Panc1 (cell line): ENCODE measurements around the gene HYAL3. TPM values are rescaled to one million over a fixed set of nuclear protein-coding genes. Genes with fewer than 3 reads are reported as not detected.

Source experiments
- ATAC-seq: fragments of 200-7000 bp; cut with Tn5 transposase; 2 replicates; pipeline ENCODE4 v1.9.1; 2020; ENCODE audit warnings: mild to moderate bottlenecking, moderate library complexity
- BruUV-seq: library from RNA; stranded (reverse); fragments of 400-500 nt; replicated peaks from 2 replicates; lab custom pipeline; 2021; lab: Mats Ljungman, UMichigan
- CTCF ChIA-PET: fragments of 300-600 bp; sonication (Branson Sonifier 250); formaldehyde crosslinking; loops from one replicate; lab custom pipeline; 2022; ENCODE audit warnings: antibody characterized with exemption; lab: Charles Lee
- POLR2A ChIA-PET: fragments of 300-600 bp; sonication (Branson Sonifier 250); formaldehyde crosslinking; loops from one replicate; lab custom pipeline; 2022; ENCODE audit warnings: antibody characterized with exemption; lab: Charles Lee
- DNase-seq: peaks from one replicate; pipeline ENCODE4 v3.0.0-alpha.2; 2010; ENCODE audit warnings: low read depth, low spot score
- H3K27ac ChIP-seq: 2 replicates; pipeline ENCODE4 v1.5.1; 2011; ENCODE audit warnings: mild to moderate bottlenecking, low read length, inconsistent platforms
- H3K27me3 ChIP-seq: fragments of 200-500 bp; sonication (Bioruptor generic); 2 replicates; pipeline ENCODE4 v1.6.0; 2014; ENCODE audit warnings: low read length, inconsistent platforms; ENCODE audit not compliant: control insufficient read depth, insufficient read depth
- H3K36me3 ChIP-seq: fragments of 200-500 bp; sonication (Bioruptor generic); 2 replicates; pipeline ENCODE4 v1.5.1; 2014; ENCODE audit warnings: inconsistent platforms, mild to moderate bottlenecking, low read length, moderate library complexity; ENCODE audit not compliant: control insufficient read depth, insufficient read depth
- H3K4me1 ChIP-seq: 2 replicates; pipeline ENCODE4 v1.5.1; 2011; ENCODE audit warnings: inconsistent platforms, mild to moderate bottlenecking, low read length, moderate library complexity; ENCODE audit not compliant: control insufficient read depth, insufficient read depth
- H3K4me3 ChIP-seq, 2 experiments: 2 replicates each; pipeline ENCODE4 v1.5.1; 2011 to 2012; ENCODE audit warnings: low read depth in 2 of 2, low read length in 2 of 2, mild to moderate bottlenecking in 2 of 2, inconsistent platforms in 1 of 2, moderate library complexity in 1 of 2
- H3K9me3 ChIP-seq: fragments of 200-500 bp; sonication (Bioruptor generic); 2 replicates; pipeline ENCODE4 v1.5.1; 2014; ENCODE audit warnings: low read depth, mild to moderate bottlenecking, inconsistent platforms, low read length, moderate library complexity; ENCODE audit not compliant: control insufficient read depth, insufficient read depth
- POLR2AphosphoS5 ChIP-seq: IDR thresholded peaks from 2 replicates; pipeline ENCODE4 v1.6.1; 2012; ENCODE audit warnings: mild to moderate bottlenecking, low read depth, low read length, moderate library complexity
- SIN3A ChIP-seq: IDR thresholded peaks from 2 replicates; pipeline ENCODE4 v1.6.1; 2012; ENCODE audit warnings: low read depth, mild to moderate bottlenecking, low read length, moderate library complexity, borderline replicate concordance; ENCODE audit not compliant: insufficient read depth
- TCF7L2 ChIP-seq: IDR thresholded peaks from 2 replicates; pipeline ENCODE4 v1.6.1; 2011; ENCODE audit warnings: mild to moderate bottlenecking, low read depth, low read length, inconsistent platforms
- in situ Hi-C: cut with HindIII; loops from 2 replicates; pipeline ENCODE4 v1.10.0; 2016; ENCODE audit warnings: low sequenced_read_pairs, low pct_unique_long_range_greater_than_20kb
- intact Hi-C: fragments of 100-400 bp; cut with micrococcal nuclease; formaldehyde crosslinking; loops from one replicate; pipeline ENCODE4 v1.10.0; 2022; ENCODE audit not compliant: unreplicated experiment
- total RNA-seq: library from RNA; stranded (reverse); gene quantifications from one replicate; pipeline ENCODE4 v1.2.1, GENCODE V29; 2021; ENCODE audit not compliant: unreplicated experiment
- TF ChIP-seq, protein P1 (sequence below), 2 experiments: IDR thresholded peaks; 2 replicates each; pipeline ENCODE4 v1.6.1; 2011 to 2012; ENCODE audit warnings: low read depth in 2 of 2, control low read depth in 1 of 2, low read length in 1 of 2, mild to moderate bottlenecking in 1 of 2, moderate library complexity in 1 of 2; ENCODE audit not compliant: insufficient read depth in 1 of 2
- TF ChIP-seq, protein P2 (sequence below): fragments of 450-650 bp; IDR thresholded peaks from 2 replicates; pipeline ENCODE4 v1.5.1; 2017; ENCODE audit warnings: mild to moderate bottlenecking

Gene HYAL3
- total RNA-seq, 1 experiment from 2014 or later, result 3.9 TPM

DNA sequence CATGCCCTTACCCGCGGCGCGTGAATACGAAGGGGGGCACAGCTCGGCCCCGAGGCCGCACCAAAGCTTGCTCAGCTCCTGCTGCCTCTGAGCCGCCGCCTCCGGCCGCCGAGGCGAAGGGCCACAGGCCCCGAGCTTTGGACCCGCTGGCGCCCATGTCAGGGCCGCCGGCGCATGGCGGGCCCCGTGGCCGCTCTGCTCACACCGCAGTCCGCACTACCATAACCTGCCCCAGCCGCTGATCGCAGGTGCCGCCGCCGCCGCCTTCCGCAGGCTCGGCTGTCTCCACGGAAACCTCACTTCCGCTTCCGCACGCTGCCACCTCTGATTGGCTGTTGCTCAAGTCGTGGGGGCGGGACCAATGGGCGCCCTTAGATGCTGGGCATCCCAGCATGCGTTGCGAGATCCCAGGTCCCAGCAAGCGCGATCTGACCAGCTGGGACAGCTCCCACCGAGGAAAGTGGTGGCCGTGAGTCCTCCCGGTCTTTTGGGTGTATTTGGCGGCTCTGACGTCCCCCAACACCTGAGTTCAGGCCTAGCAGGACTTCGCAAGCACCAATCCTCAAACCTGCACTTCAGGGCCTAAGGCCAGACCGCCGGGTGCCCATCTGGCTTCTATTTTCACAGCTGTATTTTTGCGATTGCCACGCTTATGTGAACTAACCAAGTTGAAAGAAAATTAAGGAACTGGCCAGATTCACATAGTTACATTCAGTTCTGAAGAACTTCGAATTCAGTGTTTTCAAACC, 28.9 kb upstream of the HYAL3 start, which contains the start of gene TUSC2:
TSS of gene TUSC2 (minus strand) at position 281 of the 749 bp plus-strand sequence. CDS start at position 157, 124 bp downstream.
- Histone ChIP-seq H3K27me3 (no peaks in the 10 kb centered on the region), H3K4me3 (peak within 1 kb of the TSS; percentile 87 to 89), H3K27ac (peak within 1 kb of the TSS; percentile 89), H3K4me1 (peaks cover 16% of the 10 kb centered on the region), H3K9me3 (no peaks in the 10 kb centered on the region), H3K36me3 (peaks cover 11% of the 10 kb centered on the region)
- ATAC-seq (peak; percentile 92), DNase-seq (no peak)
- TF ChIP-seq TCF7L2 (0 out of 2 replicates have a peak, but pooled peaks have one; percentile 41), POLR2AphosphoS5 (peak; percentile 73), SIN3A (peak; percentile 37; the same call in 1 of the 2 replicates)
- TF ChIP-seq, protein P1, sequence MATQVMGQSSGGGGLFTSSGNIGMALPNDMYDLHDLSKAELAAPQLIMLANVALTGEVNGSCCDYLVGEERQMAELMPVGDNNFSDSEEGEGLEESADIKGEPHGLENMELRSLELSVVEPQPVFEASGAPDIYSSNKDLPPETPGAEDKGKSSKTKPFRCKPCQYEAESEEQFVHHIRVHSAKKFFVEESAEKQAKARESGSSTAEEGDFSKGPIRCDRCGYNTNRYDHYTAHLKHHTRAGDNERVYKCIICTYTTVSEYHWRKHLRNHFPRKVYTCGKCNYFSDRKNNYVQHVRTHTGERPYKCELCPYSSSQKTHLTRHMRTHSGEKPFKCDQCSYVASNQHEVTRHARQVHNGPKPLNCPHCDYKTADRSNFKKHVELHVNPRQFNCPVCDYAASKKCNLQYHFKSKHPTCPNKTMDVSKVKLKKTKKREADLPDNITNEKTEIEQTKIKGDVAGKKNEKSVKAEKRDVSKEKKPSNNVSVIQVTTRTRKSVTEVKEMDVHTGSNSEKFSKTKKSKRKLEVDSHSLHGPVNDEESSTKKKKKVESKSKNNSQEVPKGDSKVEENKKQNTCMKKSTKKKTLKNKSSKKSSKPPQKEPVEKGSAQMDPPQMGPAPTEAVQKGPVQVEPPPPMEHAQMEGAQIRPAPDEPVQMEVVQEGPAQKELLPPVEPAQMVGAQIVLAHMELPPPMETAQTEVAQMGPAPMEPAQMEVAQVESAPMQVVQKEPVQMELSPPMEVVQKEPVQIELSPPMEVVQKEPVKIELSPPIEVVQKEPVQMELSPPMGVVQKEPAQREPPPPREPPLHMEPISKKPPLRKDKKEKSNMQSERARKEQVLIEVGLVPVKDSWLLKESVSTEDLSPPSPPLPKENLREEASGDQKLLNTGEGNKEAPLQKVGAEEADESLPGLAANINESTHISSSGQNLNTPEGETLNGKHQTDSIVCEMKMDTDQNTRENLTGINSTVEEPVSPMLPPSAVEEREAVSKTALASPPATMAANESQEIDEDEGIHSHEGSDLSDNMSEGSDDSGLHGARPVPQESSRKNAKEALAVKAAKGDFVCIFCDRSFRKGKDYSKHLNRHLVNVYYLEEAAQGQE (IDR thresholded peaks at IDR 0.05; ENCODE audit: insufficient read depth in 1 of 2, low read depth in 2 of 2, low read length in 1 of 2), result 0 out of 4 replicates have a peak, but pooled peaks of 1 of the 2 experiments have one; percentile 71
- TF ChIP-seq, protein P2, sequence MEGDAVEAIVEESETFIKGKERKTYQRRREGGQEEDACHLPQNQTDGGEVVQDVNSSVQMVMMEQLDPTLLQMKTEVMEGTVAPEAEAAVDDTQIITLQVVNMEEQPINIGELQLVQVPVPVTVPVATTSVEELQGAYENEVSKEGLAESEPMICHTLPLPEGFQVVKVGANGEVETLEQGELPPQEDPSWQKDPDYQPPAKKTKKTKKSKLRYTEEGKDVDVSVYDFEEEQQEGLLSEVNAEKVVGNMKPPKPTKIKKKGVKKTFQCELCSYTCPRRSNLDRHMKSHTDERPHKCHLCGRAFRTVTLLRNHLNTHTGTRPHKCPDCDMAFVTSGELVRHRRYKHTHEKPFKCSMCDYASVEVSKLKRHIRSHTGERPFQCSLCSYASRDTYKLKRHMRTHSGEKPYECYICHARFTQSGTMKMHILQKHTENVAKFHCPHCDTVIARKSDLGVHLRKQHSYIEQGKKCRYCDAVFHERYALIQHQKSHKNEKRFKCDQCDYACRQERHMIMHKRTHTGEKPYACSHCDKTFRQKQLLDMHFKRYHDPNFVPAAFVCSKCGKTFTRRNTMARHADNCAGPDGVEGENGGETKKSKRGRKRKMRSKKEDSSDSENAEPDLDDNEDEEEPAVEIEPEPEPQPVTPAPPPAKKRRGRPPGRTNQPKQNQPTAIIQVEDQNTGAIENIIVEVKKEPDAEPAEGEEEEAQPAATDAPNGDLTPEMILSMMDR, result no peak
- intact Hi-C loops (no loop called here), in situ Hi-C loops (no loop called here)
- CTCF ChIA-PET, result interaction anchor here (1.0 kb wide), 1 partner anchor 101 kb away, joined by 5 read pairs; no protein-coding TSS in a partner anchor
- POLR2A ChIA-PET, result interaction anchor here (0.6 to 0.7 kb wide), 3 partner anchors 9 to 64 kb away, joined by 3 to 14 read pairs (median 5); no protein-coding TSS in a partner anchor
- BruUV-seq, result no TSS peak

DNA sequence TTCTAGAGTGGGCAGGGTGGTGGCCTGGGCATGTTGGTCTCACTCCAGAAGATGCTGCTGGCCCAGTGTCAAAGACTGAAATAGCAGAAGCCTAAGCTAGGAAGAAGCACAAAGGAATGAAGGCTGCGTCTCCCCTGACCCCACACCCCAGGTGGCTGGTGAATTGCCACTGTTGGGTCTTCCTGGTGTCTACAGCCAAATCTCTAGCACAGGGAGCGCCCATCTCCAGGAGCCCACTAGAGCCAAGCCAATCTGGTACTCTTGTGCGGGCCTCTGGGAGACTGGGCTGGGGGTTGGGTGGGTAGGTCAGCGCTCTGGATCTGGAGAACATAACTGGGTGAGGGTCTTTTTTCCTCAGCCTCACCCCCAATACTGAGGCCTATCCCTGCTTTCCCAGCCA, 27.9 kb upstream of the HYAL3 start:
- Histone ChIP-seq H3K27me3 (no peaks in the 10 kb centered on the region), H3K27ac (peak overlapping the region; percentile 89), H3K36me3 (peaks cover 11% of the 10 kb centered on the region), H3K4me1 (peaks cover 25% of the 10 kb centered on the region), H3K9me3 (no peaks in the 10 kb centered on the region), H3K4me3 (peak overlapping the region; percentile 87 to 89)
- ChIA-PET CTCF (no interaction called here), POLR2A (no interaction called here)
- BruUV-seq, result no TSS peak
- DNase-seq, result no peak
- TF ChIP-seq, protein P2, result no peak
- TF ChIP-seq TCF7L2, result no peak
- no peak for TF ChIP-seq SIN3A
- TF ChIP-seq, protein P1 (IDR thresholded peaks at IDR 0.05; ENCODE audit: insufficient read depth in 1 of 2, low read depth in 2 of 2, low read length in 1 of 2), result no peak
- no peak for TF ChIP-seq POLR2AphosphoS5
- ATAC-seq, result no peak
- in situ Hi-C loops, result no loop called here
- intact Hi-C loops, result no loop called here
